Loucy (cell line): ENCODE results near the gene CMTM8.

ENCODE experiments used
- H2AFZ ChIP-seq: fragments of 200-600 bp; sonication (generic); 2 replicates; pipeline ENCODE4 v1.6.0; 2016; ENCODE audit warnings: antibody characterized with exemption, mild to moderate bottlenecking, low read length, moderate library complexity
- H3F3A ChIP-seq: fragments of 200-600 bp; 2 replicates; pipeline ENCODE4 v1.6.0; 2016; ENCODE audit warnings: antibody characterized with exemption, low read depth, mild to moderate bottlenecking
- H3K27me3 ChIP-seq: fragments of 200-600 bp; sonication (generic); 2 replicates; pipeline ENCODE4 v1.6.1; 2014; ENCODE audit warnings: low read length, mild to moderate bottlenecking; ENCODE audit not compliant: insufficient read depth, poor library complexity, severe bottlenecking
- H3K36me3 ChIP-seq: fragments of 200-600 bp; sonication (generic); 2 replicates; pipeline ENCODE4 v1.6.1; 2016; ENCODE audit warnings: low read length; ENCODE audit not compliant: insufficient read depth
- H3K4me1 ChIP-seq: fragments of 200-600 bp; sonication (generic); 2 replicates; pipeline ENCODE4 v1.5.1; 2014; ENCODE audit warnings: low read length, mild to moderate bottlenecking; ENCODE audit not compliant: insufficient read depth, poor library complexity, severe bottlenecking
- H3K4me2 ChIP-seq: fragments of 200-600 bp; sonication (generic); 2 replicates; pipeline ENCODE4 v1.6.0; 2014; ENCODE audit warnings: antibody characterized with exemption, low read length, low read depth, mild to moderate bottlenecking; ENCODE audit not compliant: poor library complexity, severe bottlenecking
- H3K4me3 ChIP-seq: fragments of 200-600 bp; sonication (generic); 2 replicates; pipeline ENCODE4 v1.5.1; 2014; ENCODE audit warnings: low read length, mild to moderate bottlenecking, mixed read lengths; ENCODE audit not compliant: poor library complexity, severe bottlenecking
- H3K79me2 ChIP-seq: fragments of 200-600 bp; sonication (generic); 2 replicates; pipeline ENCODE4 v1.6.1; 2014; ENCODE audit warnings: low read length; ENCODE audit not compliant: insufficient read depth
- H3K9ac ChIP-seq: fragments of 200-600 bp; sonication (generic); 2 replicates; pipeline ENCODE4 v1.6.0; 2014; ENCODE audit warnings: mild to moderate bottlenecking, low read depth, low read length, moderate library complexity; ENCODE audit not compliant: poor library complexity, severe bottlenecking
- H3K9me2 ChIP-seq: fragments of 200-600 bp; sonication (generic); replicated peaks from 2 replicates; pipeline ENCODE4 v1.6.1; 2016; ENCODE audit warnings: low read depth, low read length, mixed read lengths
- H3K9me3 ChIP-seq: fragments of 200-600 bp; sonication (generic); 2 replicates; pipeline ENCODE4 v1.6.1; 2014; ENCODE audit warnings: mild to moderate bottlenecking, antibody characterized with exemption, low read length, low read depth; ENCODE audit not compliant: insufficient read depth
- H4K20me1 ChIP-seq: fragments of 200-600 bp; sonication (generic); 2 replicates; pipeline ENCODE4 v1.6.0; 2014; ENCODE audit warnings: antibody characterized with exemption, low read length, mild to moderate bottlenecking; ENCODE audit not compliant: insufficient read depth, poor library complexity, severe bottlenecking
- EZH2phosphoT487 ChIP-seq: fragments of 200-600 bp; IDR thresholded peaks from 2 replicates; pipeline ENCODE4 v1.6.1; 2018; ENCODE audit warnings: antibody characterized with exemption, mild to moderate bottlenecking, moderate library complexity, borderline replicate concordance
- TF ChIP-seq, protein P1 (sequence below): fragments of 200-600 bp; sonication (generic); conservative IDR thresholded peaks from 2 replicates; pipeline ENCODE4 v1.5.1; 2014; ENCODE audit warnings: mild to moderate bottlenecking, antibody characterized with exemption, low read length

Gene CMTM8

DNA sequence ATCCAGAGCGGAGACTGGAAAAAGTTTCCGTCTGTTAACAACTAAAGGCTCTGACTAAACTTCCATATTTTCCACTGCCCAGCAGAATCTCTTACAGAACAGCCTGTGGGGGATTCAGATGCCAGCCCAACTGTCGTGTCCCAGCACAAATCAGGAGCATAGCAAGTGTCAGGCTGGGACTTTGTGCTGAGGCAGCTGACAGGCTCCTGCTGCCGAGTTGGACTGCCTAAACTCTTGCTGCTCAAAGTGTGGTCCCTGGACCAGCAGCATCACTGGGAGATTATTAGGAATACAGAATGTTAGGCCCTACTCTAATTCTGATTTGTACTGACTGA is 122.0 kb downstream of the CMTM8 start:
- Histone ChIP-seq H4K20me1 (no peaks in the 10 kb centered on the region), H3K9me3 (no peaks in the 10 kb centered on the region), H3K36me3 (no peaks in the 10 kb centered on the region), H3K4me3 (no peak overlapping the region), H3K4me1 (no peaks in the 10 kb centered on the region), H3K9me2 (no peaks in the 10 kb centered on the region), H3K4me2 (no peak overlapping the region), H3K9ac (no peak overlapping the region), H3K27me3 (no peaks in the 10 kb centered on the region), H2AFZ (no peak overlapping the region), H3F3A (no peaks in the 10 kb centered on the region), H3K79me2 (no peaks in the 10 kb centered on the region)
- TF ChIP-seq, protein P1, sequence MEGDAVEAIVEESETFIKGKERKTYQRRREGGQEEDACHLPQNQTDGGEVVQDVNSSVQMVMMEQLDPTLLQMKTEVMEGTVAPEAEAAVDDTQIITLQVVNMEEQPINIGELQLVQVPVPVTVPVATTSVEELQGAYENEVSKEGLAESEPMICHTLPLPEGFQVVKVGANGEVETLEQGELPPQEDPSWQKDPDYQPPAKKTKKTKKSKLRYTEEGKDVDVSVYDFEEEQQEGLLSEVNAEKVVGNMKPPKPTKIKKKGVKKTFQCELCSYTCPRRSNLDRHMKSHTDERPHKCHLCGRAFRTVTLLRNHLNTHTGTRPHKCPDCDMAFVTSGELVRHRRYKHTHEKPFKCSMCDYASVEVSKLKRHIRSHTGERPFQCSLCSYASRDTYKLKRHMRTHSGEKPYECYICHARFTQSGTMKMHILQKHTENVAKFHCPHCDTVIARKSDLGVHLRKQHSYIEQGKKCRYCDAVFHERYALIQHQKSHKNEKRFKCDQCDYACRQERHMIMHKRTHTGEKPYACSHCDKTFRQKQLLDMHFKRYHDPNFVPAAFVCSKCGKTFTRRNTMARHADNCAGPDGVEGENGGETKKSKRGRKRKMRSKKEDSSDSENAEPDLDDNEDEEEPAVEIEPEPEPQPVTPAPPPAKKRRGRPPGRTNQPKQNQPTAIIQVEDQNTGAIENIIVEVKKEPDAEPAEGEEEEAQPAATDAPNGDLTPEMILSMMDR: no peak
- TF ChIP-seq EZH2phosphoT487: no peak

DNA sequence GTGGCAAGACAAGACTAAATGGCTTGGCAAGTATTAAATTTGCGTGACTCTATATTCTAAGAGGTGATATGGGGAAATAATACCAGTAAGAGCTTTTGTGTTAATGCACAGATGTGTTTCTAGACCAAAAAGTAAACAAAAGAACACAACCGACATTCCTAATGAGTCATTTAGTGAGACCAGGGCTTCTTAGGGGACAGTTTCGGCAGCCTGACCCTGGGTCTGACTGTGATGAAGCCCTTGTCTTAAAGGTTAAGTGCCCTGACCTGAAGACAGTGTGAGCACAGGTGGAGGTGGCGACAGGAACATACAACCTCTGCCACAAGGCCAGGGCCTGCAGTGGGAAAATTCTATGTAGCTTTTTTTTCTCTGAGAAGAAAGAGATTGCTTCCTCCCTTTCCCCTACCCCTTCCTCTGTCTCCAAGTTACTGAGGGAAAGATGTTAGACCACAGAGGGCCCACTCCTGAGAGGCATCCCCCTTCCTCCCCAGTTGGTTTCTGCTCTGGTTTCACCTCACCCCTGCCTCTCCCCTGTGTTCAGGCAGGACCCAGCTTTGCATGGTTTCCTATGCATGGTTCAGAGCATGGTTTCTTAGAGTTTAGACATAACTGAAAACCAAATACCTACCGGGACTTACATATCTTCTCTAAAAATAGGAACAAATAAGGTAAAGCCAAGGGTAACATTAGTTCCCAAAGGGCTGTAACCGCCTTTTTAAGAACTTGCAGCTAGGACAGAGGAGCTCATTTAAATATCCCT is 128.3 kb downstream of the CMTM8 start:
- peaks cover 4% of the 10 kb centered on the region for H3K4me1 ChIP-seq
- no peaks in the 10 kb centered on the region for H3K9me2 ChIP-seq
- H3K79me2 ChIP-seq: no peaks in the 10 kb centered on the region
- H3K27me3 ChIP-seq: no peaks in the 10 kb centered on the region
- TF ChIP-seq EZH2phosphoT487: no peak
- TF ChIP-seq, protein P1: no peak
- H3F3A ChIP-seq: no peaks in the 10 kb centered on the region
- no peak overlapping the region for H3K4me2 ChIP-seq
- no peaks in the 10 kb centered on the region for H3K36me3 ChIP-seq
- H3K9me3 ChIP-seq: no peaks in the 10 kb centered on the region
- H4K20me1 ChIP-seq: no peaks in the 10 kb centered on the region
- H3K9ac ChIP-seq: no peak overlapping the region
- H3K4me3 ChIP-seq: no peak overlapping the region
- H2AFZ ChIP-seq: no peak overlapping the region

DNA sequence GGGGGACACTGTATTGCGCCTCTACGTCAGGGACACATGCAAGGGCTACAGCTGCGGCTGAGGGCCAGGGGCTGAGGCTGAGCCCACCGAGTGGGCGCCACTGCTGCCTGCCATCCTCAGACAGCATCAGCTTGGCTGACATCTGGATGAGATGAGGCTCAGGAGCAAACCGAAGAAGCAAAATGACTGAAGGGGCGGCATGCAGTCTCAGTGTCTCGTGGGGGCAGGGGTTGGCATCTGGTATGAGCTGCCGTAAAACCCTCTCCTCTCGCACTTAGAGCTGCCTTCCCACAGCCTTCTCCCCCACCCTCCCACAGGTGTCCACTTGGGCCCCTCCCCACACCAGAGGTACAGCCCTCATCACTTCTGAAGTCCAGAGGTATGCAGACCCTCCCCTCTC is 129.0 kb downstream of the CMTM8 start:
- TF ChIP-seq, protein P1: no peak
- no peak for TF ChIP-seq EZH2phosphoT487
- Histone ChIP-seq H3K9ac (no peak overlapping the region), H3K27me3 (no peaks in the 10 kb centered on the region), H3K4me3 (no peak overlapping the region), H3F3A (no peaks in the 10 kb centered on the region), H4K20me1 (no peaks in the 10 kb centered on the region), H2AFZ (no peak overlapping the region), H3K4me2 (no peak overlapping the region), H3K79me2 (no peaks in the 10 kb centered on the region), H3K36me3 (no peaks in the 10 kb centered on the region), H3K4me1 (peaks cover 4% of the 10 kb centered on the region), H3K9me3 (no peaks in the 10 kb centered on the region), H3K9me2 (no peaks in the 10 kb centered on the region)
